GM23338 (cell line): ENCODE results near the gene NINL.

Experiments used
- CTCF ChIP-seq, 2 experiments: fragments of 200-600 bp in 1 of 2; sonication (generic) in 1 of 2; conservative IDR thresholded peaks; 2 replicates each; pipeline versions ENCODE4 v1.5.1 to v1.6.1; 2016 to 2017; ENCODE audit warnings: antibody characterized with exemption in 2 of 2, low read depth in 2 of 2, mild to moderate bottlenecking in 2 of 2, moderate library complexity in 1 of 2
- ETS1 ChIP-seq: IDR thresholded peaks from 2 replicates; pipeline ENCODE4 v1.6.1; 2016; ENCODE audit warnings: antibody characterized with exemption
- EZH2 ChIP-seq: fragments of 200-600 bp; sonication (generic); IDR thresholded peaks from one replicate; pipeline ENCODE4 v1.8.0; 2017; ENCODE audit warnings: antibody characterized with exemption, mild to moderate bottlenecking, low read depth; ENCODE audit not compliant: unreplicated experiment
- POLR2AphosphoS5 ChIP-seq: IDR thresholded peaks from 2 replicates; pipeline ENCODE4 v1.6.1; 2016; ENCODE audit warnings: antibody characterized with exemption, low read depth
- ZNF462 ChIP-seq: fragments of 250-450 bp; sonication (Bioruptor Pico); IDR thresholded peaks from 2 replicates; pipeline ENCODE4 v1.5.0; 2020; ENCODE audit warnings: mild to moderate bottlenecking, moderate library complexity

- no peak for TF ChIP-seq CTCF (conservative IDR thresholded peaks at IDR 0.05; ENCODE audit: low read depth in 2 of 2)
- no peak for TF ChIP-seq ZNF462 (CRISPR knock-in tag)
- TF ChIP-seq POLR2AphosphoS5: no peak
- TF ChIP-seq ETS1: no peak
- TF ChIP-seq EZH2: no peak
These were observed 40.2 kb downstream of the NINL start for GRCh38 chr20:25545171-25545570.
